SK-N-SH (cell line): ENCODE measurements around the gene EBF4.

Source experiments
- CHD2 ChIP-seq: fragments of 150-350 bp; IDR thresholded peaks from 2 replicates; pipeline ENCODE4 v1.6.1; 2018; ENCODE audit warnings: low read length; ENCODE audit not compliant: partially characterized antibody
- NFIC ChIP-seq: IDR thresholded peaks from 2 replicates; pipeline ENCODE4 v1.4.0; 2012; ENCODE audit warnings: borderline replicate concordance
- RXRA ChIP-seq: IDR thresholded peaks from 2 replicates; pipeline ENCODE4 v1.4.0; 2012; ENCODE audit warnings: low read depth, mild to moderate bottlenecking, borderline replicate concordance
- TAF1 ChIP-seq: IDR thresholded peaks from 2 replicates; pipeline ENCODE4 v1.6.1; 2012; ENCODE audit warnings: low read depth, mild to moderate bottlenecking, low read length, moderate library complexity, borderline replicate concordance
- TCF12 ChIP-seq: IDR thresholded peaks from 2 replicates; pipeline ENCODE4 v1.4.0; 2012
- TEAD4 ChIP-seq: IDR thresholded peaks from 2 replicates; pipeline ENCODE4 v1.4.0; 2012; ENCODE audit warnings: mild to moderate bottlenecking, borderline replicate concordance; ENCODE audit not compliant: insufficient read depth
- TF ChIP-seq, protein P1 (sequence below): fragments of 200-600 bp; sonication (generic); IDR thresholded peaks from 2 replicates; pipeline ENCODE4 v1.6.1; 2017; ENCODE audit warnings: antibody characterized with exemption, mild to moderate bottlenecking, moderate library complexity
- TF ChIP-seq, protein P2 (sequence below): fragments of 150-350 bp; IDR thresholded peaks from 2 replicates; pipeline ENCODE4 v1.6.1; 2017; ENCODE audit warnings: antibody characterized with exemption, low read length, low read depth, borderline replicate concordance
- TF ChIP-seq, protein P3 (sequence below): IDR thresholded peaks from 2 replicates; pipeline ENCODE4 v1.4.0; 2012; ENCODE audit warnings: low read depth

DNA sequence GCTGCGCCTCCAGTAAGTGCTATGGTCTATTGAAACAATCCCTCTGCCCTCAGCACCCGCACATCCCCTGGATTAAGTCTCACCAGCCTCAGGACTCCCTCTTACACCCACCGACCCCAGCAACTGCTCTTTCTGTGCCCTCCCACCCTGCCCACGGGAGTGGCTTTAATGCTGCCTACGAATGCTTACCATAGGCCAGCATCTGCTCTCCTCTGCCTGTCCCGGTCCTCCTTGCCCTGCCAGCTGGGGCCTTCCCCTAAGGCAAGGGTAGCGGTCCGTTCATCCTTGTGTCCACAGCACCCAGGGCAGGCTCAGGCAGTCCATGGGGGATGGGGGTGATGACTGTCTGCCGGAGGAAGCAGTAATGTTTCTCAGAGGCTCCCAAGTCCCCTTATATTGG is 4.1 kb downstream of the EBF4 start:
- TF ChIP-seq NFIC (no peak), CHD2 (no peak), RXRA (no peak), TCF12 (no peak), TAF1 (no peak), TEAD4 (no peak)
- TF ChIP-seq, protein P1, sequence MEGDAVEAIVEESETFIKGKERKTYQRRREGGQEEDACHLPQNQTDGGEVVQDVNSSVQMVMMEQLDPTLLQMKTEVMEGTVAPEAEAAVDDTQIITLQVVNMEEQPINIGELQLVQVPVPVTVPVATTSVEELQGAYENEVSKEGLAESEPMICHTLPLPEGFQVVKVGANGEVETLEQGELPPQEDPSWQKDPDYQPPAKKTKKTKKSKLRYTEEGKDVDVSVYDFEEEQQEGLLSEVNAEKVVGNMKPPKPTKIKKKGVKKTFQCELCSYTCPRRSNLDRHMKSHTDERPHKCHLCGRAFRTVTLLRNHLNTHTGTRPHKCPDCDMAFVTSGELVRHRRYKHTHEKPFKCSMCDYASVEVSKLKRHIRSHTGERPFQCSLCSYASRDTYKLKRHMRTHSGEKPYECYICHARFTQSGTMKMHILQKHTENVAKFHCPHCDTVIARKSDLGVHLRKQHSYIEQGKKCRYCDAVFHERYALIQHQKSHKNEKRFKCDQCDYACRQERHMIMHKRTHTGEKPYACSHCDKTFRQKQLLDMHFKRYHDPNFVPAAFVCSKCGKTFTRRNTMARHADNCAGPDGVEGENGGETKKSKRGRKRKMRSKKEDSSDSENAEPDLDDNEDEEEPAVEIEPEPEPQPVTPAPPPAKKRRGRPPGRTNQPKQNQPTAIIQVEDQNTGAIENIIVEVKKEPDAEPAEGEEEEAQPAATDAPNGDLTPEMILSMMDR: no peak
- TF ChIP-seq, protein P2, sequence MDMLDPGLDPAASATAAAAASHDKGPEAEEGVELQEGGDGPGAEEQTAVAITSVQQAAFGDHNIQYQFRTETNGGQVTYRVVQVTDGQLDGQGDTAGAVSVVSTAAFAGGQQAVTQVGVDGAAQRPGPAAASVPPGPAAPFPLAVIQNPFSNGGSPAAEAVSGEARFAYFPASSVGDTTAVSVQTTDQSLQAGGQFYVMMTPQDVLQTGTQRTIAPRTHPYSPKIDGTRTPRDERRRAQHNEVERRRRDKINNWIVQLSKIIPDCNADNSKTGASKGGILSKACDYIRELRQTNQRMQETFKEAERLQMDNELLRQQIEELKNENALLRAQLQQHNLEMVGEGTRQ: no peak
- TF ChIP-seq, protein P3, sequence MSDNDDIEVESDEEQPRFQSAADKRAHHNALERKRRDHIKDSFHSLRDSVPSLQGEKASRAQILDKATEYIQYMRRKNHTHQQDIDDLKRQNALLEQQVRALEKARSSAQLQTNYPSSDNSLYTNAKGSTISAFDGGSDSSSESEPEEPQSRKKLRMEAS: no peak
